K562 (cell line): Measurements from ENCODE around the gene HSDL2. TPM values are rescaled to one million over a fixed set of nuclear protein-coding genes. Genes with fewer than 3 reads are reported as not detected.
A peak's percentile ranks its signal among the peaks of the same experiment; 100 is the strongest.

Source experiments
- ATAC-seq: fragments of 200-7000 bp; cut with Tn5 transposase; 3 replicates; pipeline ENCODE4 v1.9.1; 2020; ENCODE audit warnings: moderate library complexity
- BruUV-seq: library from RNA; stranded (reverse); fragments of 400-500 nt; replicated peaks from 2 replicates; lab custom pipeline; 2021; lab: Mats Ljungman, UMichigan
- CTCF ChIA-PET: fragments of 300-600 bp; formaldehyde crosslinking; extraction: SDS; loops from one replicate; lab custom pipeline; 2021; ENCODE audit warnings: low intra/inter-chr PET ratio; lab: Yijun Ruan, JAX
- POLR2A ChIA-PET: fragments of 300-600, 350-650 bp; sonication (Branson Sonifier 250); formaldehyde crosslinking; extraction: SDS; loops from one replicate; lab custom pipeline; 2021; ENCODE audit warnings: antibody characterized with exemption, inconsistent platforms; lab: Yijun Ruan, JAX
- DNase-seq, 4 experiments: peaks; one replicate each; pipeline versions ENCODE4 v3.0.0 to v3.0.0-alpha.2; 2011 to 2018; ENCODE audit warnings: low spot score in 3 of 4, mixed read lengths in 3 of 4; ENCODE audit errors: extremely low read depth in 1 of 4
- FAIRE-seq: peaks from 2 replicates; lab custom pipeline; 2011; peaks lifted over from hg19 to GRCh38; lab: Jason Lieb, UNC
- H2AFZ ChIP-seq: 2 replicates; pipeline ENCODE4 v1.6.0; 2011; ENCODE audit warnings: low read depth, low read length, control low read depth, inconsistent platforms
- H3K27ac ChIP-seq: fragments of 200-600 bp; 3 replicates; pipeline ENCODE4 v1.8.0; 2011; ENCODE audit warnings: low read depth, mild to moderate bottlenecking, control low read depth, inconsistent platforms, low read length, moderate library complexity, mixed read lengths; ENCODE audit errors: extremely low read depth
- H3K27me3 ChIP-seq, 2 experiments: fragments of 300-600 bp in 1 of 2; 2 replicates in 1 of 2; 3 replicates in 1 of 2; pipeline versions ENCODE4 v1.6.0 to v1.8.0; 2011; ENCODE audit warnings: inconsistent platforms in 2 of 2, low read length in 2 of 2, mild to moderate bottlenecking in 1 of 2, mixed read lengths in 1 of 2, moderate library complexity in 1 of 2; ENCODE audit not compliant: control insufficient read depth in 2 of 2, insufficient read depth in 2 of 2
- H3K36me3 ChIP-seq: fragments of 300-600 bp; 3 replicates; pipeline ENCODE4 v1.8.0; 2011; ENCODE audit warnings: mild to moderate bottlenecking, low read length, inconsistent platforms; ENCODE audit not compliant: control insufficient read depth, insufficient read depth
- H3K4me1 ChIP-seq, 2 experiments: fragments of 200-600 bp in 1 of 2; replicated peaks in 1 of 2; 2 replicates in 1 of 2; 3 replicates in 1 of 2; pipeline versions ENCODE4 v1.5.1 to v1.8.0; 2011; ENCODE audit warnings: inconsistent platforms in 2 of 2, low read length in 2 of 2, mild to moderate bottlenecking in 1 of 2, mixed read lengths in 1 of 2, moderate library complexity in 1 of 2; ENCODE audit not compliant: control insufficient read depth in 2 of 2, insufficient read depth in 2 of 2
- H3K4me2 ChIP-seq: 2 replicates; pipeline ENCODE4 v1.6.1; 2011; ENCODE audit warnings: low read length, control low read depth, inconsistent platforms, mixed read lengths; ENCODE audit not compliant: insufficient read depth
- H3K4me3 ChIP-seq: fragments of 200-600 bp; sonication (generic), shearing (Covaris generic); 2 replicates; pipeline ENCODE4 v1.5.1; 2016; ENCODE audit warnings: control low read depth, inconsistent platforms
- H3K79me2 ChIP-seq: fragments of 200-600 bp; 3 replicates; pipeline ENCODE4 v1.8.0; 2011; ENCODE audit warnings: low read length, inconsistent platforms; ENCODE audit not compliant: control insufficient read depth, insufficient read depth
- H3K9ac ChIP-seq, 2 experiments: 2 replicates each; pipeline versions ENCODE4 v1.6.0 to v1.6.1; 2011; ENCODE audit warnings: low read depth in 2 of 2, low read length in 2 of 2, control low read depth in 1 of 2, inconsistent platforms in 1 of 2, mild to moderate bottlenecking in 1 of 2, mixed read lengths in 1 of 2; ENCODE audit not compliant: insufficient read depth in 1 of 2
- H3K9me1 ChIP-seq: one replicate; pipeline ENCODE4 v1.6.0; 2011; ENCODE audit warnings: inconsistent platforms, mild to moderate bottlenecking, low read length, moderate library complexity; ENCODE audit not compliant: control insufficient read depth, insufficient read depth
- H3K9me3 ChIP-seq: replicated peaks from 2 replicates; pipeline ENCODE4 v1.5.1; 2011; ENCODE audit warnings: low read depth, low read length, inconsistent platforms; ENCODE audit not compliant: control insufficient read depth, insufficient read depth
- H4K20me1 ChIP-seq: replicated peaks from 2 replicates; pipeline ENCODE4 v1.6.1; 2011; ENCODE audit warnings: low read length, inconsistent platforms, mixed read lengths; ENCODE audit not compliant: control insufficient read depth, insufficient read depth
- CREB3 ChIP-seq: fragments of 450-650 bp; conservative IDR thresholded peaks from 2 replicates; pipeline ENCODE4 v1.6.1; 2016; ENCODE audit warnings: missing genetic modification characterization, low read depth, mild to moderate bottlenecking, missing compliant biosample characterization, moderate library complexity
- NR1H2 ChIP-seq: sonication (generic); formaldehyde crosslinking; IDR thresholded peaks from 2 replicates; pipeline ENCODE4 v1.4.0; 2020; ENCODE audit warnings: mild to moderate bottlenecking, missing genetic modification reagents
- ZBTB9 ChIP-seq: fragments of 450-650 bp; formaldehyde crosslinking; IDR thresholded peaks from 2 replicates; pipeline ENCODE4 v1.4.0; 2020; ENCODE audit warnings: mild to moderate bottlenecking, moderate library complexity
- ZNF165 ChIP-seq: fragments of 250-450 bp; sonication (Bioruptor Pico); IDR thresholded peaks from 2 replicates; pipeline ENCODE4 v1.4.0; 2020; ENCODE audit warnings: borderline replicate concordance
- ZNF217 ChIP-seq: sonication (generic); formaldehyde crosslinking; IDR thresholded peaks from 2 replicates; pipeline ENCODE4 v1.8.0; 2022; ENCODE audit warnings: mild to moderate bottlenecking, missing genetic modification reagents
- ZNF318 ChIP-seq, 2 experiments: fragments of 450-650 bp; IDR thresholded peaks; 2 replicates each; pipeline ENCODE4 v1.6.1; 2016; ENCODE audit warnings: mild to moderate bottlenecking in 2 of 2, borderline replicate concordance in 1 of 2, low read depth in 1 of 2, moderate library complexity in 1 of 2
- ZSCAN29 ChIP-seq: fragments of 450-650 bp; IDR thresholded peaks from 2 replicates; pipeline ENCODE4 v1.6.1; 2017
- WGBS: fragments of 100-300 bp; shearing (Covaris generic); methylation state at CpG from one replicate; pipeline ENCODE4 v1.1.6; 2016; ENCODE audit warnings: low coverage, mixed read lengths; ENCODE audit not compliant: insufficient coverage; ENCODE audit errors: missing lambda C conversion rate; 5-methylcytosine and 5-hydroxymethylcytosine counted together
- in situ Hi-C: fragments of 300-500 bp; cut with MboI; formaldehyde crosslinking; loops from 4 replicates; pipeline ENCODE4 v1.15.0; 2018; ENCODE audit warnings: inconsistent platforms, mixed read lengths
- intact Hi-C: fragments of 100-400 bp; cut with micrococcal nuclease; formaldehyde crosslinking; loops from 2 replicates; pipeline ENCODE4 v1.14.2; 2022
- polyA plus RNA-seq, 8 experiments: library from polyadenylated mRNA; depleted of rRNA in 4 of 8; stranded (reverse) in 5 of 8; unstranded in 3 of 8; fragments of >200 nt; fragmentation: Nextera tagmentation in 2 of 8; fragmentation: Illumina TruSeq in 1 of 8; extraction: Ambion mirVana in 2 of 8; extraction: Trizol in 1 of 8; gene quantifications; 2 replicates each; pipeline versions ENCODE4 v1.2.1 to v1.2.3, GENCODE V29; 2011 to 2014; ENCODE audit warnings: inconsistent platforms in 1 of 8, missing spikeins in 1 of 8
- total RNA-seq, 7 experiments: library from RNA; depleted of rRNA in 6 of 7; stranded (reverse); fragments of >200 nt in 6 of 7; fragmentation: Illumina TruSeq in 2 of 7; extraction: Trizol in 2 of 7; gene quantifications; 2 replicates each; pipeline versions ENCODE4 v1.2.1 to v1.2.3, GENCODE V29; 2011 to 2021; ENCODE audit warnings: low replicate concordance in 1 of 7
- TF ChIP-seq, protein P1 (sequence below): sonication (generic); formaldehyde crosslinking; IDR thresholded peaks from 2 replicates; pipeline ENCODE4 v1.9.0; 2022; ENCODE audit warnings: mild to moderate bottlenecking, missing genetic modification reagents
- TF ChIP-seq, protein P2 (sequence below): fragments of 250-450 bp; sonication (Bioruptor Pico); IDR thresholded peaks from 2 replicates; pipeline ENCODE4 v1.8.0; 2021; ENCODE audit warnings: mild to moderate bottlenecking, moderate library complexity

The HSDL2 gene
- total and polyA plus RNA-seq, 9 of the 15 experiments (the other 6 are each of a cell fraction or from before 2014, with no cell fraction given) = 22.8 to 74.1 (median 35.6) TPM

GRCh38 chr9:112495614-112496013 lies 115.7 kb downstream of the HSDL2 start:
- H3K4me1 ChIP-seq = peaks cover 0 to 5% of the 10 kb centered on the region in 2 experiments; a peak in 2 of 5 replicates
- H3K27ac ChIP-seq = no peak overlapping the region
- peak; percentile 9; the same call in 1 of the 3 replicates for ATAC-seq
- no peak overlapping the region for H3K4me3 ChIP-seq
- peaks cover 43% of the 10 kb centered on the region for H3K36me3 ChIP-seq
- H3K79me2 ChIP-seq = peaks cover 96% of the 10 kb centered on the region
- in situ Hi-C loops = no loop called here
- no peak for FAIRE-seq
- H3K9me1 ChIP-seq = no peaks in the 10 kb centered on the region
- no peak overlapping the region for H2AFZ ChIP-seq
- ChIA-PET CTCF (no interaction called here), POLR2A (interaction anchor here (0.8 to 2.1 kb wide), 3 partner anchors 10 to 11 kb away, joined by 3 to 10 read pairs (median 5); partner anchors contain the start of gene KIAA1958)
- H3K9ac ChIP-seq = no peak overlapping the region
- BruUV-seq = no TSS peak
- H3K9me3 ChIP-seq = peaks cover 9% of the 10 kb centered on the region; the same call in 1 of the 2 replicates
- 64% methylated on average over 4 of the region's 4 CpGs for WGBS
- H3K4me2 ChIP-seq = no peak overlapping the region
- no peaks in the 10 kb centered on the region for H4K20me1 ChIP-seq
- no peaks in the 10 kb centered on the region for H3K27me3 ChIP-seq
- no peak for DNase-seq
- intact Hi-C loops = no loop called here
- TF ChIP-seq ZNF217 (CRISPR knock-in tag) (no peak), ZNF318 (IDR thresholded peaks at IDR 0.05; ENCODE audit: borderline replicate concordance in 1 of 2, low read depth in 1 of 2) (no peak), ZBTB9 (CRISPR knock-in tag) (no peak), ZNF165 (CRISPR knock-in tag) (no peak), ZSCAN29 (no peak), CREB3 (tag) (no peak), NR1H2 (CRISPR knock-in tag) (no peak)
- TF ChIP-seq, protein P1, sequence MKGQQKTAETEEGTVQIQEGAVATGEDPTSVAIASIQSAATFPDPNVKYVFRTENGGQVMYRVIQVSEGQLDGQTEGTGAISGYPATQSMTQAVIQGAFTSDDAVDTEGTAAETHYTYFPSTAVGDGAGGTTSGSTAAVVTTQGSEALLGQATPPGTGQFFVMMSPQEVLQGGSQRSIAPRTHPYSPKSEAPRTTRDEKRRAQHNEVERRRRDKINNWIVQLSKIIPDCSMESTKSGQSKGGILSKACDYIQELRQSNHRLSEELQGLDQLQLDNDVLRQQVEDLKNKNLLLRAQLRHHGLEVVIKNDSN (CRISPR knock-in tag) = no peak
- TF ChIP-seq, protein P2, sequence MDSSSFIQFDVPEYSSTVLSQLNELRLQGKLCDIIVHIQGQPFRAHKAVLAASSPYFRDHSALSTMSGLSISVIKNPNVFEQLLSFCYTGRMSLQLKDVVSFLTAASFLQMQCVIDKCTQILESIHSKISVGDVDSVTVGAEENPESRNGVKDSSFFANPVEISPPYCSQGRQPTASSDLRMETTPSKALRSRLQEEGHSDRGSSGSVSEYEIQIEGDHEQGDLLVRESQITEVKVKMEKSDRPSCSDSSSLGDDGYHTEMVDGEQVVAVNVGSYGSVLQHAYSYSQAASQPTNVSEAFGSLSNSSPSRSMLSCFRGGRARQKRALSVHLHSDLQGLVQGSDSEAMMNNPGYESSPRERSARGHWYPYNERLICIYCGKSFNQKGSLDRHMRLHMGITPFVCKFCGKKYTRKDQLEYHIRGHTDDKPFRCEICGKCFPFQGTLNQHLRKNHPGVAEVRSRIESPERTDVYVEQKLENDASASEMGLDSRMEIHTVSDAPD (CRISPR knock-in tag) = no peak
